ENCODE measurements around the gene CDHR4.
A peak's percentile ranks its signal among the peaks of the same experiment; 100 is the strongest.
"Not testable (repeated sequence)": the region's sequence is repeated elsewhere in the genome, so short reads cannot be mapped to it uniquely, and the experiment has no call there.

The CDHR4 gene

GRCh38 chr3:49799761-49800160, at the start of gene CDHR4:
Gene CDHR4, minus strand, starts transcription at chr3:49799873. Its CDS starts 61 bp downstream, at chr3:49799812.
- DNase-seq (ENCODE audit: low spot score) = no peak

GRCh38 chr3:49845694-49846093, 46.0 kb upstream of the CDHR4 start:
- DNase-seq (ENCODE audit: low spot score) = no peak

GRCh38 chr3:49844464-49845183, 45.0 kb upstream of the CDHR4 start:
- no peak for DNase-seq (ENCODE audit: low spot score)

- no peak for DNase-seq (ENCODE audit: low spot score)
Measured at GRCh38 chr3:49842843-49843517, 43.3 kb upstream of the CDHR4 start.

GRCh38 chr3:49841806-49842205, 42.1 kb upstream of the CDHR4 start:
- DNase-seq (ENCODE audit: low spot score) = no peak

- DNase-seq (ENCODE audit: low spot score) = no peak
Measured at GRCh38 chr3:49841126-49841696, 41.5 kb upstream of the CDHR4 start.

- no peak for DNase-seq (ENCODE audit: low spot score)
Measured at GRCh38 chr3:49840388-49840787, 40.7 kb upstream of the CDHR4 start.

GRCh38 chr3:49839193-49839809, 39.6 kb upstream of the CDHR4 start:
- DNase-seq (ENCODE audit: low spot score) = peak; percentile 89

GRCh38 chr3:49831341-49831740, 31.7 kb upstream of the CDHR4 start:
- no peak for DNase-seq (ENCODE audit: low spot score)

GRCh38 chr3:49826016-49826415, 26.3 kb upstream of the CDHR4 start:
- DNase-seq (ENCODE audit: low spot score) = no peak

GRCh38 chr3:49823131-49823530, 23.5 kb upstream of the CDHR4 start:
- DNase-seq (ENCODE audit: low spot score) = not testable (repeated sequence)

- DNase-seq (ENCODE audit: low spot score) = peak; percentile 45
Measured at GRCh38 chr3:49813497-49814174, 14.0 kb upstream of the CDHR4 start, which contains the start of gene UBA7. Gene UBA7, minus strand, starts transcription at chr3:49813953. Its CDS starts 166 bp downstream, at chr3:49813787.

- DNase-seq (ENCODE audit: low spot score) = no peak
Measured at GRCh38 chr3:49812916-49813496, 13.3 kb upstream of the CDHR4 start.

- no peak for DNase-seq (ENCODE audit: low spot score)
Measured at GRCh38 chr3:49807431-49808114, 7.9 kb upstream of the CDHR4 start.

- no peak for DNase-seq (ENCODE audit: low spot score)
Measured at GRCh38 chr3:49806850-49807249, 7.2 kb upstream of the CDHR4 start.

GRCh38 chr3:49805897-49806701, 6.4 kb upstream of the CDHR4 start:
- no peak for DNase-seq (ENCODE audit: low spot score)

GRCh38 chr3:49805367-49805782, 5.7 kb upstream of the CDHR4 start:
- DNase-seq (ENCODE audit: low spot score) = no peak

GRCh38 chr3:49804141-49805041, 4.7 kb upstream of the CDHR4 start:
- DNase-seq (ENCODE audit: low spot score) = no peak

- DNase-seq (ENCODE audit: low spot score) = no peak
Measured at GRCh38 chr3:49803465-49804140, 3.9 kb upstream of the CDHR4 start.

Data from hematopoietic multipotent progenitor cell treated with erythropoietin and hydrocortisone succinate and interleukin-3 and kit ligand, for 17 days (in vitro differentiated cells).